K562 (cell line): ENCODE measurements around the gene RABGAP1L. TPM values are rescaled to one million over a fixed set of nuclear protein-coding genes. Genes with fewer than 3 reads are reported as not detected.

ENCODE experiments used
- CAMTA2 ChIP-seq: fragments of 250-450 bp; sonication (Bioruptor Pico); conservative IDR thresholded peaks from 2 replicates; pipeline ENCODE4 v1.5.1; 2022
- ESRRB ChIP-seq: fragments of 250-450 bp; sonication (Bioruptor Pico); IDR thresholded peaks from 2 replicates; pipeline ENCODE4 v1.5.0; 2020; ENCODE audit warnings: mild to moderate bottlenecking, moderate library complexity, borderline replicate concordance
- FOSL1 ChIP-seq: fragments of 200-800 bp; sonication (Bioruptor generic); conservative IDR thresholded peaks from 2 replicates; pipeline ENCODE4 v1.6.1; 2016; ENCODE audit warnings: missing genetic modification characterization, missing compliant biosample characterization
- HSF4 ChIP-seq: fragments of 250-450 bp; sonication (Bioruptor Pico); IDR thresholded peaks from 2 replicates; pipeline ENCODE4 v2.1.2; 2022; ENCODE audit warnings: mild to moderate bottlenecking, moderate library complexity, borderline replicate concordance
- KLF13 ChIP-seq: fragments of 450-650 bp; IDR thresholded peaks from 2 replicates; pipeline ENCODE4 v1.6.1; 2016; ENCODE audit warnings: missing genetic modification characterization, low read depth, mild to moderate bottlenecking, missing compliant biosample characterization, moderate library complexity, borderline replicate concordance
- NCOA1 ChIP-seq: fragments of 450-650 bp; IDR thresholded peaks from 2 replicates; pipeline ENCODE4 v1.6.1; 2016; ENCODE audit warnings: low read depth
- NR4A1 ChIP-seq, 2 experiments: fragments of 250-450 bp in 1 of 2; fragments of 450-650 bp in 1 of 2; sonication (Bioruptor Pico) in 1 of 2; IDR thresholded peaks; 2 replicates each; pipeline versions ENCODE4 v1.4.0 to v1.6.1; 2016 to 2020; ENCODE audit warnings: mild to moderate bottlenecking in 2 of 2, missing compliant biosample characterization in 1 of 2, missing genetic modification characterization in 1 of 2, moderate library complexity in 1 of 2
- PHF20 ChIP-seq: fragments of 450-650 bp; IDR thresholded peaks from 2 replicates; pipeline ENCODE4 v1.6.1; 2018; ENCODE audit not compliant: partially characterized antibody
- RBBP5 ChIP-seq: fragments of 200-600 bp; sonication (generic); IDR thresholded peaks from 2 replicates; pipeline ENCODE4 v1.6.1; 2012; ENCODE audit warnings: borderline replicate concordance, mild to moderate bottlenecking, low read length, control low read depth, inconsistent platforms; ENCODE audit not compliant: insufficient read depth, poor library complexity, severe bottlenecking
- SAFB2 ChIP-seq: fragments of 200-400 bp; formaldehyde crosslinking; IDR thresholded peaks from 2 replicates; pipeline ENCODE4 v1.6.1; 2018; ENCODE audit warnings: borderline replicate concordance, low read length, low read depth, moderate library complexity; ENCODE audit not compliant: severe bottlenecking
- TAF1 ChIP-seq: IDR thresholded peaks from 2 replicates; pipeline ENCODE4 v1.6.1; 2011; ENCODE audit warnings: mild to moderate bottlenecking, low read length, moderate library complexity; ENCODE audit not compliant: insufficient read depth, control insufficient read depth, severe bottlenecking; ENCODE audit errors: extremely low read depth
- TEAD1 ChIP-seq, 2 experiments: fragments of 450-650 bp in 1 of 2; sonication (generic) in 1 of 2; formaldehyde crosslinking; IDR thresholded peaks; 2 replicates each; pipeline versions ENCODE4 v1.4.0 to v1.8.0; 2020 to 2022; ENCODE audit warnings: mild to moderate bottlenecking in 2 of 2, missing genetic modification reagents in 1 of 2
- ZBTB1 ChIP-seq: sonication (generic); formaldehyde crosslinking; IDR thresholded peaks from 2 replicates; pipeline ENCODE4 v1.8.1; 2023; ENCODE audit warnings: missing genetic modification reagents, low read depth, mild to moderate bottlenecking, borderline replicate concordance
- polyA plus RNA-seq, 8 experiments: library from polyadenylated mRNA; depleted of rRNA in 4 of 8; stranded (reverse) in 5 of 8; unstranded in 3 of 8; fragments of >200 nt; fragmentation: Nextera tagmentation in 2 of 8; fragmentation: Illumina TruSeq in 1 of 8; extraction: Ambion mirVana in 2 of 8; extraction: Trizol in 1 of 8; gene quantifications; 2 replicates each; pipeline versions ENCODE4 v1.2.1 to v1.2.3, GENCODE V29; 2011 to 2014; ENCODE audit warnings: inconsistent platforms in 1 of 8, missing spikeins in 1 of 8
- total RNA-seq, 7 experiments: library from RNA; depleted of rRNA in 6 of 7; stranded (reverse); fragments of >200 nt in 6 of 7; fragmentation: Illumina TruSeq in 2 of 7; extraction: Trizol in 2 of 7; gene quantifications; 2 replicates each; pipeline versions ENCODE4 v1.2.1 to v1.2.3, GENCODE V29; 2011 to 2021; ENCODE audit warnings: low replicate concordance in 1 of 7
- TF ChIP-seq, protein P1 (sequence below), 2 experiments: fragments of 250-450 bp in 1 of 2; fragments of 450-650 bp in 1 of 2; sonication (Bioruptor Pico) in 1 of 2; IDR thresholded peaks; 2 replicates each; pipeline versions ENCODE4 v1.6.1 to v1.8.0; 2016 to 2021; ENCODE audit warnings: mild to moderate bottlenecking in 2 of 2, moderate library complexity in 2 of 2, missing compliant biosample characterization in 1 of 2, missing genetic modification characterization in 1 of 2
- TF ChIP-seq, protein P2 (sequence below): fragments of 250-450 bp; sonication (Bioruptor Pico); IDR thresholded peaks from 2 replicates; pipeline ENCODE4 v1.4.0; 2020; ENCODE audit warnings: mild to moderate bottlenecking, moderate library complexity, borderline replicate concordance
- TF ChIP-seq, protein P3 (sequence below): fragments of 450-650 bp; IDR thresholded peaks from 2 replicates; pipeline ENCODE4 v1.6.1; 2016; ENCODE audit warnings: missing biosample characterization, missing genetic modification characterization
- TF ChIP-seq, protein P4 (sequence below): sonication (generic); formaldehyde crosslinking; IDR thresholded peaks from 2 replicates; pipeline ENCODE4 v1.8.0; 2022; ENCODE audit warnings: mild to moderate bottlenecking, missing genetic modification reagents
- TF ChIP-seq, protein P5 (sequence below): fragments of 250-450 bp; sonication (Bioruptor Pico); IDR thresholded peaks from 2 replicates; pipeline ENCODE4 v1.6.1; 2021; ENCODE audit warnings: mild to moderate bottlenecking

The RABGAP1L gene
- total and polyA plus RNA-seq, 9 of the 15 experiments (the other 6 are each of a cell fraction or from before 2014, with no cell fraction given): 16.5 to 44.9 (median 26.7) TPM

DNA sequence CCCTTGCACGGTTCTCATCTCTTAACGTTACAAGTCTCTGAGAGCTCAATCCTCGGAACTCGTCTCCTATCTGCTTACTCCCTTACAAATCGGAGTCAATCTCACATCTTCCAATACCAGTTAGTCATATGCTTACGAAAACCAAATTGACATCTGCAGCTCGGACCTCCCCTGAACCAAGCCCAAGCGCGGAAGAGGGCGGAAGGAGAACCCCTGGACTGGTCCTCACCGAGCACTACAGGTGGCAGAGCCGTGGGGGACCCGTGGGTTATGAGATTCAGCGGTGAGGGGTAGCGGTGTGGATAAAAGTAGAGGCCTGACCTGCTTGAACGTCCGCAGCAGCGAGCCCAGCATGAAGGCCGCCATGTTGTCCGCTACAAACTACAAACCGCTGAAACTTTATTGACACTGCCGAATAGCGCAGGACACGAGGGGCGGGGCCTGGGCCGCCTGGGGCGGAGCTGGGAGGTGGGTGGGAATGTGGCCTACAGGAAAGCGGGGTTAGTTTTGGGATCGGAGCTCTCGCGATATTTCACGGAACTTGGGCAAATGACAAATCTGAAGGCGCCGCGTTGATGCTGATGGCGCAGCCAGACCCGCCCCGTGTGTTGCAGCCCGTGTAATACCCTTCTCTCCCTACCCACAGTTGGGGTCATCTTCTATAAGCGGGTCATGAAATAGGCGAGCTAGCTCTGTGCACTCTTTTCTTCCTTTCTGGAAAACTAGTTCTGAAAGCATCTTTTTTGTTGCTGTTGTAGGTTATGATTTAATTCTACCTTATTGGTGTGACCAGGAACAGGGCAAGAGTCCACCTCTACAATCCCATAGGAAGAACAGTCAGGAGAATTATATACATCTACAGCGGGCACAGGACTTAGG is 864.0 kb downstream of the RABGAP1L start, which contains the start of gene MRPS14 (continued):
- TF ChIP-seq, protein P1, sequence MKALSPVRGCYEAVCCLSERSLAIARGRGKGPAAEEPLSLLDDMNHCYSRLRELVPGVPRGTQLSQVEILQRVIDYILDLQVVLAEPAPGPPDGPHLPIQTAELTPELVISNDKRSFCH (CRISPR knock-in tag; IDR thresholded peaks at IDR 0.05): no peak
- TF ChIP-seq, protein P1 (tag; IDR thresholded peaks at IDR 0.05): no peak
- TF ChIP-seq, protein P2, sequence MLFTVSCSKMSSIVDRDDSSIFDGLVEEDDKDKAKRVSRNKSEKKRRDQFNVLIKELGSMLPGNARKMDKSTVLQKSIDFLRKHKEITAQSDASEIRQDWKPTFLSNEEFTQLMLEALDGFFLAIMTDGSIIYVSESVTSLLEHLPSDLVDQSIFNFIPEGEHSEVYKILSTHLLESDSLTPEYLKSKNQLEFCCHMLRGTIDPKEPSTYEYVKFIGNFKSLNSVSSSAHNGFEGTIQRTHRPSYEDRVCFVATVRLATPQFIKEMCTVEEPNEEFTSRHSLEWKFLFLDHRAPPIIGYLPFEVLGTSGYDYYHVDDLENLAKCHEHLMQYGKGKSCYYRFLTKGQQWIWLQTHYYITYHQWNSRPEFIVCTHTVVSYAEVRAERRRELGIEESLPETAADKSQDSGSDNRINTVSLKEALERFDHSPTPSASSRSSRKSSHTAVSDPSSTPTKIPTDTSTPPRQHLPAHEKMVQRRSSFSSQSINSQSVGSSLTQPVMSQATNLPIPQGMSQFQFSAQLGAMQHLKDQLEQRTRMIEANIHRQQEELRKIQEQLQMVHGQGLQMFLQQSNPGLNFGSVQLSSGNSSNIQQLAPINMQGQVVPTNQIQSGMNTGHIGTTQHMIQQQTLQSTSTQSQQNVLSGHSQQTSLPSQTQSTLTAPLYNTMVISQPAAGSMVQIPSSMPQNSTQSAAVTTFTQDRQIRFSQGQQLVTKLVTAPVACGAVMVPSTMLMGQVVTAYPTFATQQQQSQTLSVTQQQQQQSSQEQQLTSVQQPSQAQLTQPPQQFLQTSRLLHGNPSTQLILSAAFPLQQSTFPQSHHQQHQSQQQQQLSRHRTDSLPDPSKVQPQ: no peak
- TF ChIP-seq NR4A1 (CRISPR knock-in tag; IDR thresholded peaks at IDR 0.05): no peak
- no peak for TF ChIP-seq NR4A1 (tag; IDR thresholded peaks at IDR 0.05)
- peak; percentile 48; the same call in 1 of the 2 replicates for TF ChIP-seq NCOA1
- TF ChIP-seq, protein P3, sequence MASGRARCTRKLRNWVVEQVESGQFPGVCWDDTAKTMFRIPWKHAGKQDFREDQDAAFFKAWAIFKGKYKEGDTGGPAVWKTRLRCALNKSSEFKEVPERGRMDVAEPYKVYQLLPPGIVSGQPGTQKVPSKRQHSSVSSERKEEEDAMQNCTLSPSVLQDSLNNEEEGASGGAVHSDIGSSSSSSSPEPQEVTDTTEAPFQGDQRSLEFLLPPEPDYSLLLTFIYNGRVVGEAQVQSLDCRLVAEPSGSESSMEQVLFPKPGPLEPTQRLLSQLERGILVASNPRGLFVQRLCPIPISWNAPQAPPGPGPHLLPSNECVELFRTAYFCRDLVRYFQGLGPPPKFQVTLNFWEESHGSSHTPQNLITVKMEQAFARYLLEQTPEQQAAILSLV: no peak
- peak; percentile 97 for TF ChIP-seq TAF1
- TF ChIP-seq HSF4: no peak
- TF ChIP-seq ZBTB1: peak; percentile 84; the same call in 1 of the 2 replicates
- TF ChIP-seq CAMTA2 (CRISPR knock-in tag): no peak
- TF ChIP-seq PHF20: peak; percentile 96
- TF ChIP-seq, protein P4, sequence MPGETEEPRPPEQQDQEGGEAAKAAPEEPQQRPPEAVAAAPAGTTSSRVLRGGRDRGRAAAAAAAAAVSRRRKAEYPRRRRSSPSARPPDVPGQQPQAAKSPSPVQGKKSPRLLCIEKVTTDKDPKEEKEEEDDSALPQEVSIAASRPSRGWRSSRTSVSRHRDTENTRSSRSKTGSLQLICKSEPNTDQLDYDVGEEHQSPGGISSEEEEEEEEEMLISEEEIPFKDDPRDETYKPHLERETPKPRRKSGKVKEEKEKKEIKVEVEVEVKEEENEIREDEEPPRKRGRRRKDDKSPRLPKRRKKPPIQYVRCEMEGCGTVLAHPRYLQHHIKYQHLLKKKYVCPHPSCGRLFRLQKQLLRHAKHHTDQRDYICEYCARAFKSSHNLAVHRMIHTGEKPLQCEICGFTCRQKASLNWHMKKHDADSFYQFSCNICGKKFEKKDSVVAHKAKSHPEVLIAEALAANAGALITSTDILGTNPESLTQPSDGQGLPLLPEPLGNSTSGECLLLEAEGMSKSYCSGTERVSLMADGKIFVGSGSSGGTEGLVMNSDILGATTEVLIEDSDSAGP (CRISPR knock-in tag): no peak
- peak in 1 of 2 experiments; percentile 98; a peak in 2 of 4 replicates for TF ChIP-seq TEAD1 (CRISPR knock-in tag; IDR thresholded peaks at IDR 0.05)
- TF ChIP-seq, protein P5, sequence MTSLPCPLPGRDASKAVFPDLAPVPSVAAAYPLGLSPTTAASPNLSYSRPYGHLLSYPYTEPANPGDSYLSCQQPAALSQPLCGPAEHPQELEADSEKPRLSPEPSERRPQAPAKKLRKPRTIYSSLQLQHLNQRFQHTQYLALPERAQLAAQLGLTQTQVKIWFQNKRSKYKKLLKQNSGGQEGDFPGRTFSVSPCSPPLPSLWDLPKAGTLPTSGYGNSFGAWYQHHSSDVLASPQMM (CRISPR knock-in tag): no peak
- TF ChIP-seq RBBP5: peak; percentile 90
- no peak for TF ChIP-seq SAFB2
- 0 out of 2 replicates have a peak, but pooled peaks have one; percentile 7 for TF ChIP-seq KLF13
- peak; percentile 58 for TF ChIP-seq FOSL1 (tag)
- no peak for TF ChIP-seq ESRRB
